Measurements from ENCODE around the gene NDC80.
"Not testable (repeated sequence)": the region's sequence is repeated elsewhere in the genome, so short reads cannot be mapped to it uniquely, and the experiment has no call there.

The NDC80 gene

GRCh38 chr18:2571200-2572170, at the start of gene NDC80, which contains the start of gene METTL4:
TSS of gene NDC80 (plus strand) at chr18:2571557. CDS start at chr18:2572986, 1,429 bp downstream.
TSS of gene METTL4 (minus strand) at chr18:2571505. CDS start at chr18:2567216, 4,289 bp downstream.
- peak; percentile 85 for DNase-seq

GRCh38 chr18:2522112-2522511, 49.2 kb upstream of the NDC80 start:
- DNase-seq: no peak

GRCh38 chr18:2524794-2525198, 46.6 kb upstream of the NDC80 start:
- not testable (repeated sequence) for DNase-seq

GRCh38 chr18:2526329-2526728, 45.0 kb upstream of the NDC80 start:
- DNase-seq: no peak

- DNase-seq: no peak
Observed at GRCh38 chr18:2529154-2529553, 42.2 kb upstream of the NDC80 start.

- DNase-seq: no peak
Observed at GRCh38 chr18:2531751-2532150, 39.6 kb upstream of the NDC80 start.

GRCh38 chr18:2532797-2533196, 38.6 kb upstream of the NDC80 start:
- DNase-seq: no peak

- no peak for DNase-seq
Observed at GRCh38 chr18:2534906-2535305, 36.5 kb upstream of the NDC80 start.

GRCh38 chr18:2535419-2535910, 35.9 kb upstream of the NDC80 start:
- DNase-seq: no peak

- no peak for DNase-seq
Observed at GRCh38 chr18:2536063-2536462, 35.3 kb upstream of the NDC80 start.

GRCh38 chr18:2536493-2536892, 34.9 kb upstream of the NDC80 start:
- DNase-seq: no peak

- no peak for DNase-seq
Observed at GRCh38 chr18:2537296-2537695, 34.1 kb upstream of the NDC80 start.

- no peak for DNase-seq
Observed at GRCh38 chr18:2538236-2538635, 33.1 kb upstream of the NDC80 start.

GRCh38 chr18:2538844-2539243, 32.5 kb upstream of the NDC80 start:
- DNase-seq: no peak

- DNase-seq: no peak
Observed at GRCh38 chr18:2540575-2540974, 30.8 kb upstream of the NDC80 start.

- not testable (repeated sequence) for DNase-seq
Observed at GRCh38 chr18:2541925-2542563, 29.3 kb upstream of the NDC80 start.

GRCh38 chr18:2545155-2545554, 26.2 kb upstream of the NDC80 start:
- DNase-seq: no peak

GRCh38 chr18:2547477-2548087, 23.8 kb upstream of the NDC80 start:
- DNase-seq: peak; percentile 21

- no peak for DNase-seq
Observed at GRCh38 chr18:2549462-2549861, 21.9 kb upstream of the NDC80 start.

GRCh38 chr18:2551425-2551824, 19.9 kb upstream of the NDC80 start:
- DNase-seq: no peak

GRCh38 chr18:2554696-2555095, 16.7 kb upstream of the NDC80 start:
- DNase-seq: no peak

GRCh38 chr18:2555895-2556294, 15.5 kb upstream of the NDC80 start:
- no peak for DNase-seq

- DNase-seq: no peak
Observed at GRCh38 chr18:2557536-2557935, 13.8 kb upstream of the NDC80 start.

All from NCI-H1436 (cell line).